K562 (cell line): ENCODE measurements around the gene PCBP3. TPM values are rescaled to one million over a fixed set of nuclear protein-coding genes. Genes with fewer than 3 reads are reported as not detected.
A peak's percentile ranks its signal among the peaks of the same experiment; 100 is the strongest.

Source experiments
- ATAC-seq: fragments of 200-7000 bp; cut with Tn5 transposase; 3 replicates; pipeline ENCODE4 v1.9.1; 2020; ENCODE audit warnings: moderate library complexity
- BruUV-seq: library from RNA; stranded (reverse); fragments of 400-500 nt; replicated peaks from 2 replicates; lab custom pipeline; 2021; lab: Mats Ljungman, UMichigan
- CTCF ChIA-PET: fragments of 300-600 bp; formaldehyde crosslinking; extraction: SDS; loops from one replicate; lab custom pipeline; 2021; ENCODE audit warnings: low intra/inter-chr PET ratio; lab: Yijun Ruan, JAX
- POLR2A ChIA-PET: fragments of 300-600, 350-650 bp; sonication (Branson Sonifier 250); formaldehyde crosslinking; extraction: SDS; loops from one replicate; lab custom pipeline; 2021; ENCODE audit warnings: antibody characterized with exemption, inconsistent platforms; lab: Yijun Ruan, JAX
- DNase-seq, 4 experiments: peaks; one replicate each; pipeline versions ENCODE4 v3.0.0 to v3.0.0-alpha.2; 2011 to 2018; ENCODE audit warnings: low spot score in 3 of 4, mixed read lengths in 3 of 4; ENCODE audit errors: extremely low read depth in 1 of 4
- FAIRE-seq: peaks from 2 replicates; lab custom pipeline; 2011; peaks lifted over from hg19 to GRCh38; lab: Jason Lieb, UNC
- H2AFZ ChIP-seq: 2 replicates; pipeline ENCODE4 v1.6.0; 2011; ENCODE audit warnings: low read depth, low read length, control low read depth, inconsistent platforms
- H3K27ac ChIP-seq: fragments of 200-600 bp; 3 replicates; pipeline ENCODE4 v1.8.0; 2011; ENCODE audit warnings: low read depth, mild to moderate bottlenecking, control low read depth, inconsistent platforms, low read length, moderate library complexity, mixed read lengths; ENCODE audit errors: extremely low read depth
- H3K27me3 ChIP-seq, 2 experiments: fragments of 300-600 bp in 1 of 2; 2 replicates in 1 of 2; 3 replicates in 1 of 2; pipeline versions ENCODE4 v1.6.0 to v1.8.0; 2011; ENCODE audit warnings: inconsistent platforms in 2 of 2, low read length in 2 of 2, mild to moderate bottlenecking in 1 of 2, mixed read lengths in 1 of 2, moderate library complexity in 1 of 2; ENCODE audit not compliant: control insufficient read depth in 2 of 2, insufficient read depth in 2 of 2
- H3K36me3 ChIP-seq: fragments of 300-600 bp; 3 replicates; pipeline ENCODE4 v1.8.0; 2011; ENCODE audit warnings: mild to moderate bottlenecking, low read length, inconsistent platforms; ENCODE audit not compliant: control insufficient read depth, insufficient read depth
- H3K4me1 ChIP-seq, 2 experiments: fragments of 200-600 bp in 1 of 2; replicated peaks in 1 of 2; 2 replicates in 1 of 2; 3 replicates in 1 of 2; pipeline versions ENCODE4 v1.5.1 to v1.8.0; 2011; ENCODE audit warnings: inconsistent platforms in 2 of 2, low read length in 2 of 2, mild to moderate bottlenecking in 1 of 2, mixed read lengths in 1 of 2, moderate library complexity in 1 of 2; ENCODE audit not compliant: control insufficient read depth in 2 of 2, insufficient read depth in 2 of 2
- H3K4me2 ChIP-seq: 2 replicates; pipeline ENCODE4 v1.6.1; 2011; ENCODE audit warnings: low read length, control low read depth, inconsistent platforms, mixed read lengths; ENCODE audit not compliant: insufficient read depth
- H3K4me3 ChIP-seq: fragments of 200-600 bp; sonication (generic), shearing (Covaris generic); 2 replicates; pipeline ENCODE4 v1.5.1; 2016; ENCODE audit warnings: control low read depth, inconsistent platforms
- H3K79me2 ChIP-seq: fragments of 200-600 bp; 3 replicates; pipeline ENCODE4 v1.8.0; 2011; ENCODE audit warnings: low read length, inconsistent platforms; ENCODE audit not compliant: control insufficient read depth, insufficient read depth
- H3K9ac ChIP-seq, 2 experiments: 2 replicates each; pipeline versions ENCODE4 v1.6.0 to v1.6.1; 2011; ENCODE audit warnings: low read depth in 2 of 2, low read length in 2 of 2, control low read depth in 1 of 2, inconsistent platforms in 1 of 2, mild to moderate bottlenecking in 1 of 2, mixed read lengths in 1 of 2; ENCODE audit not compliant: insufficient read depth in 1 of 2
- H3K9me1 ChIP-seq: one replicate; pipeline ENCODE4 v1.6.0; 2011; ENCODE audit warnings: inconsistent platforms, mild to moderate bottlenecking, low read length, moderate library complexity; ENCODE audit not compliant: control insufficient read depth, insufficient read depth
- H3K9me3 ChIP-seq: replicated peaks from 2 replicates; pipeline ENCODE4 v1.5.1; 2011; ENCODE audit warnings: low read depth, low read length, inconsistent platforms; ENCODE audit not compliant: control insufficient read depth, insufficient read depth
- H4K20me1 ChIP-seq: replicated peaks from 2 replicates; pipeline ENCODE4 v1.6.1; 2011; ENCODE audit warnings: low read length, inconsistent platforms, mixed read lengths; ENCODE audit not compliant: control insufficient read depth, insufficient read depth
- RBFOX2 ChIP-seq: fragments of 200-400 bp; formaldehyde crosslinking; IDR thresholded peaks from 2 replicates; pipeline ENCODE4 v1.6.1; 2017; ENCODE audit warnings: low read depth, mild to moderate bottlenecking, low read length, moderate library complexity
- ZNF75A ChIP-seq: fragments of 450-650 bp; formaldehyde crosslinking; IDR thresholded peaks from 2 replicates; pipeline ENCODE4 v1.4.0; 2020; ENCODE audit warnings: mild to moderate bottlenecking
- WGBS: fragments of 100-300 bp; shearing (Covaris generic); methylation state at CpG from one replicate; pipeline ENCODE4 v1.1.6; 2016; ENCODE audit warnings: low coverage, mixed read lengths; ENCODE audit not compliant: insufficient coverage; ENCODE audit errors: missing lambda C conversion rate; 5-methylcytosine and 5-hydroxymethylcytosine counted together
- in situ Hi-C: fragments of 300-500 bp; cut with MboI; formaldehyde crosslinking; loops from 4 replicates; pipeline ENCODE4 v1.15.0; 2018; ENCODE audit warnings: inconsistent platforms, mixed read lengths
- intact Hi-C: fragments of 100-400 bp; cut with micrococcal nuclease; formaldehyde crosslinking; loops from 2 replicates; pipeline ENCODE4 v1.14.2; 2022
- polyA plus RNA-seq, 8 experiments: library from polyadenylated mRNA; depleted of rRNA in 4 of 8; stranded (reverse) in 5 of 8; unstranded in 3 of 8; fragments of >200 nt; fragmentation: Nextera tagmentation in 2 of 8; fragmentation: Illumina TruSeq in 1 of 8; extraction: Ambion mirVana in 2 of 8; extraction: Trizol in 1 of 8; gene quantifications; 2 replicates each; pipeline versions ENCODE4 v1.2.1 to v1.2.3, GENCODE V29; 2011 to 2014; ENCODE audit warnings: inconsistent platforms in 1 of 8, missing spikeins in 1 of 8
- total RNA-seq, 7 experiments: library from RNA; depleted of rRNA in 6 of 7; stranded (reverse); fragments of >200 nt in 6 of 7; fragmentation: Illumina TruSeq in 2 of 7; extraction: Trizol in 2 of 7; gene quantifications; 2 replicates each; pipeline versions ENCODE4 v1.2.1 to v1.2.3, GENCODE V29; 2011 to 2021; ENCODE audit warnings: low replicate concordance in 1 of 7

PCBP3 gene
- total and polyA plus RNA-seq, 9 of the 15 experiments (the other 6 are each of a cell fraction or from before 2014, with no cell fraction given) = 0.18 TPM; not detected in 8

GRCh38 chr21:45595574-45596295 is 47.8 kb upstream of the PCBP3 start:
- Histone ChIP-seq H3K9ac (peak overlapping the region in 1 of 2 experiments; percentile 61; a peak in 1 of 4 replicates), H3K27me3 (no peaks in the 10 kb centered on the region; a peak in 1 of 5 replicates), H3K4me1 (peaks cover 23 to 54% of the 10 kb centered on the region in 2 experiments), H3K9me1 (peaks cover 12% of the 10 kb centered on the region), H4K20me1 (peaks cover 15% of the 10 kb centered on the region; the same call in 1 of the 2 replicates), H3K9me3 (0 out of 2 replicates have a peak, but pooled peaks cover 2% of the 10 kb centered on the region), H3K79me2 (peaks cover 41% of the 10 kb centered on the region), H3K4me2 (no peak overlapping the region), H3K4me3 (peak overlapping the region; percentile 46; the same call in 1 of the 2 replicates), H2AFZ (no peak overlapping the region), H3K27ac (no peak overlapping the region), H3K36me3 (peaks cover 55% of the 10 kb centered on the region)
- FAIRE-seq = no peak
- in situ Hi-C loops (loop anchor here (5.0 kb wide), 1 partner anchor 38 kb away; no protein-coding TSS in a partner anchor), intact Hi-C loops (loop anchor here (1.0 to 5.0 kb wide), 2 partner anchors 39 to 118 kb away; no protein-coding TSS in a partner anchor)
- WGBS = 83% methylated on average over 16 of the region's 16 CpGs
- BruUV-seq = no TSS peak
- no peak for DNase-seq
- ChIA-PET POLR2A (interaction anchor here (0.9 to 1.3 kb wide), 3 partner anchors 12 to 113 kb away, joined by 3 to 5 read pairs (median 4); no protein-coding TSS in a partner anchor), CTCF (interaction anchor here (1.9 kb wide), 1 partner anchor 40 kb away, joined by 33 read pairs; no protein-coding TSS in a partner anchor)
- TF ChIP-seq ZNF75A (CRISPR knock-in tag) (no peak), RBFOX2 (peak; percentile 47; the same call in 1 of the 2 replicates)
- ATAC-seq = no peak
